ENCODE data around the gene SURF2.

Gene SURF2

DNA sequence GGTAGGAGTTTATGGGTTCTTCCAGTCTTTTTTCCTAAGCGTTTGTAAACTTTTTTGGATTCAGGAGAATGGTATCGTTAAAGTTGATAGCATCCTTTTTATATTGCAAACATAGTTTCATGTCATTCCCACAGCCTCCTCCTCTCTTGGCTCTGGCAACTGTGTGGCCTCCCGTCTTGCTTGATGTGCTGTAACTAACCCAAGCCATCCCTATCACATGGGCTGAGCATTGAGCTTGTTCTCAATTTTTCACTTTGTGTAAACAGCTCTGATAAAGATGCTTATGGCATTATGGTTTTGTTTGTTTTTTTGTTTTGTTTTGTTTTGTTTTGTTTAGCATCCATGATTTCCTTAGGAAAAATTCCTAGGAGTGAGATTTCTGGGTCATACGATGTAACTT is 24.4 kb downstream of the SURF2 start:
- no peak overlapping the region for H3K4me3 ChIP-seq (ENCODE audit: low read depth, low read length)
- TF ChIP-seq CTCF (IDR thresholded peaks at IDR 0.05; ENCODE audit: control insufficient read depth, extremely low read depth, insufficient read depth): no peak
- DNase-seq (ENCODE audit: low read depth): no peak

DNA sequence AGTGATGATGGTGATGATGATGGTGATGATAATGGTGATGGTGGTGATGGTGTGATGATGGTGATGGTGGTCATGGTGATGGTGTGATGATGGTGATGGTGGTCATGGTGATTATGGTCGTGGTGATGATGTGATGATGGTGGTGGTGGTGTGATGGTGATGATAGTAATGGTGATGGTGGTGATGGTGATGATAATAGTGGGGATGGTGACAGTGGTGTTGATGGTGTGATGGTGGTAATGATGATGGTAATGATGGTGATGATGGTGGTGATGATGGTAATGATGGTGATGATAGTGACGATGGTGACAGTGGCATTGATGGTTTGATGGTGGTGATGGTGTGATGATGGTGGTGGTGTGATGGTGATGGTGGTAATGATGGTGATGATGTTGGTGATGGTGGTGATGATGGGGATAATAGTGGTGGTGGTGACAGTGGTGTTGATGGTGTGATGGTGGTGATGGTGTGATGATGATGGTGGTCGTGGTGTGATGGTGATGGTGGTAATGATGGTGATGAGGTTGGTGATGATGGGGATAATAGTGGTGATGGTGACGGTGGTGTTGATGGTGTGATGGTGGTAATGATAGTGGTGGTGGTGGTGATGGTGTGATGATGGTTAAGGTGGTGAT is 26.3 kb downstream of the SURF2 start:
- TF ChIP-seq CTCF (IDR thresholded peaks at IDR 0.05; ENCODE audit: control insufficient read depth, extremely low read depth, insufficient read depth): no peak
- no peak for DNase-seq (ENCODE audit: low read depth)
- no peak overlapping the region for H3K4me3 ChIP-seq (ENCODE audit: low read depth, low read length)

DNA sequence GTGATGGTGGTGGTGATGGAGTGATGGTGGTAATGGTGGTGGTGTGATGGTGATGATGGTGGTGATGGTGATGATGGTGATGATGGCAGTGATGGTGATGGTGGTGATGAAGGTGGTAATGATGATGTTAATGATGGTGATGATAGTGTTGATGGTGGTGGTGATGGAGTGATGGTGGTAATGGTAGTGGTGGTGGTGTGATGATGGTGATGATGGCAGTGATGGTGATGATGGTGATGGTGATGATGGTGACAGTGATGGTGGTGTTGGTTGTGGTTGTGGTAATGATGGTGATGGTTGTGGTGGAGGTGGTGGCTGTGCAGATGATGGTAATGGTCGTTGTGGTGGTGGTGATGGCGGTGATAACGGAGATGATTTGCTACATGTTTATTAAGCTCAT is 27.1 kb downstream of the SURF2 start:
- no peak overlapping the region for H3K4me3 ChIP-seq (ENCODE audit: low read depth, low read length)
- no peak for DNase-seq (ENCODE audit: low read depth)
- no peak for TF ChIP-seq CTCF (IDR thresholded peaks at IDR 0.05; ENCODE audit: control insufficient read depth, extremely low read depth, insufficient read depth)

GRCh38 chr9:133384736-133385321 is 28.5 kb downstream of the SURF2 start:
- TF ChIP-seq CTCF (IDR thresholded peaks at IDR 0.05; ENCODE audit: control insufficient read depth, extremely low read depth, insufficient read depth): no peak
- H3K4me3 ChIP-seq (ENCODE audit: low read depth, low read length): no peak overlapping the region
- no peak for DNase-seq (ENCODE audit: low read depth)

GRCh38 chr9:133385452-133385851 is 29.1 kb downstream of the SURF2 start:
- no peak overlapping the region for H3K4me3 ChIP-seq (ENCODE audit: low read depth, low read length)
- no peak for TF ChIP-seq CTCF (IDR thresholded peaks at IDR 0.05; ENCODE audit: control insufficient read depth, extremely low read depth, insufficient read depth)
- no peak for DNase-seq (ENCODE audit: low read depth)

DNA sequence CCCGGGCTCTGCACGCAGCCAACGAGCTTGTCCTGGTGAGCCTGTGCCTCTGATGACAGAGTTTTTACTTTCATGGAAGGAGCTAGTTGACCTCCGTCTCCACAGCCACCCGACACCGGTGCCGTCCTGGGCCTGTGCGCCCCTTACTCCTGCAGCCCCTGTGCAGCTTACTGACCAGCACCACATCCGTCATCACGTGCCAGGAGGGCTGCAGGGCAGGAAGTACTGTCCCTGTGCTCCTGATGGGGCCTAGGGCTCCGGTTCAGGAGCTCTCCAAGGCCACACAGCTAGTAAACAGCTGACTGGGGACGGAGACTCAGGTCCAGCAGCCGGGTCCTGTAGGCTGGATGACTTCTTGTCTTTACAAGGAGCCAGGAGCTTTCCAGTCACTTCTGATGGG is 30.0 kb downstream of the SURF2 start:
- TF ChIP-seq CTCF (IDR thresholded peaks at IDR 0.05; ENCODE audit: control insufficient read depth, extremely low read depth, insufficient read depth): no peak
- no peak overlapping the region for H3K4me3 ChIP-seq (ENCODE audit: low read depth, low read length)
- no peak for DNase-seq (ENCODE audit: low read depth)

GRCh38 chr9:133387680-133388079 is 31.3 kb downstream of the SURF2 start:
- DNase-seq (ENCODE audit: low read depth): no peak
- no peak overlapping the region for H3K4me3 ChIP-seq (ENCODE audit: low read depth, low read length)
- no peak for TF ChIP-seq CTCF (IDR thresholded peaks at IDR 0.05; ENCODE audit: control insufficient read depth, extremely low read depth, insufficient read depth)
